GM23248 (cell line): ENCODE measurements around the gene MEFV. TPM values are rescaled to one million over a fixed set of nuclear protein-coding genes. Genes with fewer than 3 reads are reported as not detected.

Experiments
- DNase-seq: peaks from one replicate; pipeline ENCODE4 v3.0.0-alpha.2; 2015
- H2AFZ ChIP-seq: fragments of 200-600 bp; sonication (generic); 2 replicates; pipeline ENCODE4 v1.6.1; 2016; ENCODE audit warnings: antibody characterized with exemption
- H3F3A ChIP-seq: fragments of 200-600 bp; sonication (generic); 2 replicates; pipeline ENCODE4 v1.6.1; 2016; ENCODE audit warnings: mild to moderate bottlenecking, antibody characterized with exemption, mixed run types; ENCODE audit not compliant: insufficient read depth
- H3K27ac ChIP-seq: fragments of 200-600 bp; sonication (generic); 2 replicates; pipeline ENCODE4 v1.5.1; 2016; ENCODE audit warnings: mild to moderate bottlenecking
- H3K27me3 ChIP-seq: fragments of 200-600 bp; sonication (generic); replicated peaks from 2 replicates; pipeline ENCODE4 v1.6.1; 2016; ENCODE audit warnings: mild to moderate bottlenecking; ENCODE audit not compliant: insufficient read depth
- H3K36me3 ChIP-seq: fragments of 200-600 bp; sonication (generic); 2 replicates; pipeline ENCODE4 v1.6.1; 2016; ENCODE audit warnings: low read depth, mild to moderate bottlenecking
- H3K4me1 ChIP-seq: fragments of 200-600 bp; sonication (generic); 2 replicates; pipeline ENCODE4 v1.6.1; 2016; ENCODE audit warnings: mild to moderate bottlenecking; ENCODE audit not compliant: insufficient read depth
- H3K4me2 ChIP-seq: fragments of 200-600 bp; sonication (generic); one replicate; pipeline ENCODE4 v1.6.1; 2016; ENCODE audit warnings: mild to moderate bottlenecking; ENCODE audit not compliant: unreplicated experiment
- H3K4me3 ChIP-seq: fragments of 200-600 bp; sonication (generic); 2 replicates; pipeline ENCODE4 v1.5.1; 2016; ENCODE audit warnings: mild to moderate bottlenecking
- H3K79me2 ChIP-seq: fragments of 200-600 bp; sonication (generic); 2 replicates; pipeline ENCODE4 v1.6.1; 2016; ENCODE audit warnings: mild to moderate bottlenecking; ENCODE audit not compliant: insufficient read depth
- H3K9ac ChIP-seq: fragments of 200-600 bp; sonication (generic); 2 replicates; pipeline ENCODE4 v1.6.1; 2016; ENCODE audit warnings: mild to moderate bottlenecking
- H3K9me2 ChIP-seq: fragments of 200-600 bp; sonication (generic); 2 replicates; pipeline ENCODE4 v1.6.1; 2016; ENCODE audit warnings: mixed run types, mild to moderate bottlenecking, moderate library complexity; ENCODE audit not compliant: insufficient read depth
- H3K9me3 ChIP-seq: fragments of 200-600 bp; sonication (generic); one replicate; pipeline ENCODE4 v1.6.1; 2017; ENCODE audit warnings: low read depth
- H4K20me1 ChIP-seq: fragments of 200-600 bp; sonication (generic); 2 replicates; pipeline ENCODE4 v1.6.0; 2016; ENCODE audit not compliant: insufficient read depth
- EZH2 ChIP-seq: fragments of 200-600 bp; sonication (generic); IDR thresholded peaks from 2 replicates; pipeline ENCODE4 v1.6.1; 2018; ENCODE audit warnings: antibody characterized with exemption, mild to moderate bottlenecking; ENCODE audit not compliant: insufficient read depth, poor library complexity, severe bottlenecking
- EZH2phosphoT487 ChIP-seq: fragments of 200-600 bp; sonication (generic); IDR thresholded peaks from 2 replicates; pipeline ENCODE4 v1.6.1; 2018; ENCODE audit warnings: antibody characterized with exemption, moderate library complexity, mild to moderate bottlenecking, low read depth; ENCODE audit not compliant: insufficient read depth
- WGBS, 2 experiments: methylation state at CpG; one replicate each; pipeline ENCODE4 v1.1.6; 2015 to 2017; ENCODE audit warnings: low lambda C conversion rate in 2 of 2, low coverage in 1 of 2; ENCODE audit errors: missing lambda C conversion rate in 2 of 2; 5-methylcytosine and 5-hydroxymethylcytosine counted together
- in situ Hi-C: fragments of 300-500 bp; cut with MboI; formaldehyde crosslinking; loops from 2 replicates; pipeline ENCODE4 v1.15.0; 2020
- polyA plus RNA-seq: library from polyadenylated mRNA; unstranded; fragments of >200 nt; fragmentation: Nextera tagmentation; extraction: Ambion mirVana; gene quantifications from 2 replicates; pipeline ENCODE4 v1.2.1, GENCODE V29; 2016
- total RNA-seq: library from RNA; depleted of rRNA; stranded (reverse); fragments of >200 nt; shearing (Covaris generic); gene quantifications from 2 replicates; pipeline ENCODE4 v1.2.3, GENCODE V29; 2014; rRNA removed

The MEFV gene
- total and polyA plus RNA-seq, 2 experiments from 2014 or later: not detected

- H3K4me3 ChIP-seq: no peak overlapping the region
- no peaks in the 10 kb centered on the region for H3K4me1 ChIP-seq
- no peaks in the 10 kb centered on the region for H4K20me1 ChIP-seq
- 56 to 58% methylated on average over 10 of the region's 10 CpGs for WGBS, 2 experiments
- in situ Hi-C loops: no loop called here
- H3K9me2 ChIP-seq: no peaks in the 10 kb centered on the region; the same call in 1 of the 2 replicates
- no peaks in the 10 kb centered on the region for H3K79me2 ChIP-seq
- no peak overlapping the region for H3K4me2 ChIP-seq
- no peaks in the 10 kb centered on the region for H3K9me3 ChIP-seq
- peaks cover 13% of the 10 kb centered on the region for H3K27me3 ChIP-seq
- TF ChIP-seq EZH2phosphoT487: no peak
- no peak for TF ChIP-seq EZH2
- no peaks in the 10 kb centered on the region for H3F3A ChIP-seq
- no peaks in the 10 kb centered on the region for H3K36me3 ChIP-seq
- H3K9ac ChIP-seq: no peak overlapping the region
- H2AFZ ChIP-seq: no peak overlapping the region
- no peak overlapping the region for H3K27ac ChIP-seq
- DNase-seq: no peak
Observed at GRCh38 chr16:3195975-3196374, 60.5 kb downstream of the MEFV start.

- Histone ChIP-seq H3F3A (0 out of 2 replicates have a peak, but pooled peaks cover 2% of the 10 kb centered on the region), H3K27ac (no peak overlapping the region), H4K20me1 (no peaks in the 10 kb centered on the region), H3K9me3 (no peaks in the 10 kb centered on the region), H3K4me1 (no peaks in the 10 kb centered on the region), H3K36me3 (no peaks in the 10 kb centered on the region), H3K4me3 (no peak overlapping the region), H3K9me2 (no peaks in the 10 kb centered on the region), H2AFZ (no peak overlapping the region), H3K79me2 (no peaks in the 10 kb centered on the region), H3K9ac (no peak overlapping the region), H3K27me3 (peaks cover 5% of the 10 kb centered on the region; the same call in 1 of the 2 replicates), H3K4me2 (no peak overlapping the region)
- in situ Hi-C loops: no loop called here
- TF ChIP-seq EZH2phosphoT487: no peak
- TF ChIP-seq EZH2: no peak
- WGBS, 2 experiments: 80 to 81% methylated on average over 20 of the region's 20 CpGs
- DNase-seq: no peak
Observed at GRCh38 chr16:3194792-3195191, 61.6 kb downstream of the MEFV start.

- no peak overlapping the region for H3K27ac ChIP-seq
- no peaks in the 10 kb centered on the region for H3K79me2 ChIP-seq
- no peak for DNase-seq
- no peaks in the 10 kb centered on the region for H4K20me1 ChIP-seq
- WGBS, 2 experiments: 72 to 73% methylated on average over 49 of the region's 49 CpGs
- H3K9ac ChIP-seq: no peak overlapping the region
- 0 out of 2 replicates have a peak, but pooled peaks cover 3% of the 10 kb centered on the region for H3F3A ChIP-seq
- H3K4me2 ChIP-seq: no peak overlapping the region
- H3K9me2 ChIP-seq: no peaks in the 10 kb centered on the region
- H3K4me1 ChIP-seq: no peaks in the 10 kb centered on the region
- peaks cover 2% of the 10 kb centered on the region; the same call in 1 of the 2 replicates for H3K27me3 ChIP-seq
- H3K4me3 ChIP-seq: no peak overlapping the region
- H2AFZ ChIP-seq: no peak overlapping the region
- no peaks in the 10 kb centered on the region for H3K36me3 ChIP-seq
- H3K9me3 ChIP-seq: no peaks in the 10 kb centered on the region
- TF ChIP-seq EZH2phosphoT487 (no peak), EZH2 (no peak)
- in situ Hi-C loops: no loop called here
Observed at GRCh38 chr16:3193221-3194212, 62.9 kb downstream of the MEFV start.

- H3K9me3 ChIP-seq: no peaks in the 10 kb centered on the region
- H3F3A ChIP-seq: peaks cover 5% of the 10 kb centered on the region; the same call in 1 of the 2 replicates
- no peaks in the 10 kb centered on the region for H3K27me3 ChIP-seq
- no peaks in the 10 kb centered on the region for H3K79me2 ChIP-seq
- H4K20me1 ChIP-seq: no peaks in the 10 kb centered on the region
- DNase-seq: no peak
- no peak overlapping the region for H2AFZ ChIP-seq
- H3K36me3 ChIP-seq: no peaks in the 10 kb centered on the region
- H3K27ac ChIP-seq: no peak overlapping the region
- in situ Hi-C loops: no loop called here
- no peak overlapping the region for H3K4me3 ChIP-seq
- H3K9me2 ChIP-seq: no peaks in the 10 kb centered on the region
- TF ChIP-seq EZH2: no peak
- TF ChIP-seq EZH2phosphoT487: no peak
- H3K4me2 ChIP-seq: no peak overlapping the region
- WGBS, 2 experiments: 45 to 51% methylated on average over 36 of the region's 36 CpGs
- no peaks in the 10 kb centered on the region for H3K4me1 ChIP-seq
- no peak overlapping the region for H3K9ac ChIP-seq
Observed at GRCh38 chr16:3192476-3193019, 63.9 kb downstream of the MEFV start.

Other genes with a start within 250 kb of the MEFV start
- gene CLDN9, start 243.7 kb downstream of the MEFV start, total RNA-seq: not detected in 2 replicates
- gene CLDN9, start 243.7 kb downstream of the MEFV start, polyA plus RNA-seq: 0.09 TPM in 1 of 2 replicates, not detected in the other
- gene CLDN6, start 238.4 kb downstream of the MEFV start, total RNA-seq: not detected in 2 replicates
- gene CLDN6, start 238.4 kb downstream of the MEFV start, polyA plus RNA-seq: 0.32 and 0.33 TPM in 2 replicates
- gene TNFRSF12A, start 236.3 kb downstream of the MEFV start, total RNA-seq: 700 and 735 TPM in 2 replicates
- 864 and 895 TPM in 2 replicates for gene TNFRSF12A, start 236.3 kb downstream of the MEFV start, polyA plus RNA-seq
- gene HCFC1R1, start 232.7 kb downstream of the MEFV start, total RNA-seq: 5.8 and 7.2 TPM in 2 replicates
- gene HCFC1R1, start 232.7 kb downstream of the MEFV start, polyA plus RNA-seq: 53.2 and 60.4 TPM in 2 replicates
- gene THOC6, start 232.6 kb downstream of the MEFV start, total RNA-seq: 12.3 and 17.7 TPM in 2 replicates
- gene THOC6, start 232.6 kb downstream of the MEFV start, polyA plus RNA-seq: 18.1 and 22.4 TPM in 2 replicates
- 0.11 TPM in 1 of 2 replicates, not detected in the other for gene BICDL2, start 219.7 kb downstream of the MEFV start, total RNA-seq
- gene BICDL2, start 219.7 kb downstream of the MEFV start, polyA plus RNA-seq: 0.30 and 0.63 TPM in 2 replicates
- not detected in 2 replicates for gene MMP25, start 210.1 kb downstream of the MEFV start, total RNA-seq
- gene MMP25, start 210.1 kb downstream of the MEFV start, polyA plus RNA-seq: 0.16 and 0.23 TPM in 2 replicates
- gene IL32, start 191.0 kb downstream of the MEFV start, total RNA-seq: 0.76 TPM in 1 of 2 replicates, not detected in the other
- gene IL32, start 191.0 kb downstream of the MEFV start, polyA plus RNA-seq: 0.56 and 1.0 TPM in 2 replicates
- gene ZSCAN10, start 157.3 kb downstream of the MEFV start, total RNA-seq: not detected in 2 replicates
- gene ZSCAN10, start 157.3 kb downstream of the MEFV start, polyA plus RNA-seq: 0.08 TPM in 1 of 2 replicates, not detected in the other
- 12.5 and 14.6 TPM in 2 replicates for gene ZNF205, start 144.0 kb downstream of the MEFV start, total RNA-seq
- 4.2 and 4.4 TPM in 2 replicates for gene ZNF205, start 144.0 kb downstream of the MEFV start, polyA plus RNA-seq
- 7.3 and 7.7 TPM in 2 replicates for gene ZNF213, start 121.6 kb downstream of the MEFV start, total RNA-seq
- gene ZNF213, start 121.6 kb downstream of the MEFV start, polyA plus RNA-seq: 5.3 and 5.4 TPM in 2 replicates
- 5.3 TPM in 1 of 2 replicates, not detected in the other for gene OR1F1, start 68.4 kb downstream of the MEFV start, total RNA-seq
- not detected in 2 replicates for gene OR1F1, start 68.4 kb downstream of the MEFV start, polyA plus RNA-seq
- gene ZNF200, start 21.5 kb downstream of the MEFV start, total RNA-seq: 6.2 and 10.3 TPM in 2 replicates
- gene ZNF200, start 21.5 kb downstream of the MEFV start, polyA plus RNA-seq: 7.0 and 7.8 TPM in 2 replicates
- gene ZNF263, start 26.9 kb upstream of the MEFV start, total RNA-seq: 55.7 and 66.3 TPM in 2 replicates
- gene ZNF263, start 26.9 kb upstream of the MEFV start, polyA plus RNA-seq: 20.5 and 22.1 TPM in 2 replicates
- 4.9 and 14.9 TPM in 2 replicates for gene TIGD7, start 48.8 kb upstream of the MEFV start, total RNA-seq
- gene TIGD7, start 48.8 kb upstream of the MEFV start, polyA plus RNA-seq: 3.9 and 5.3 TPM in 2 replicates
- gene ZNF75A, start 48.9 kb upstream of the MEFV start, total RNA-seq: 17.2 and 29.1 TPM in 2 replicates
- gene ZNF75A, start 48.9 kb upstream of the MEFV start, polyA plus RNA-seq: 14.6 and 16.7 TPM in 2 replicates
- 0.51 TPM in 1 of 2 replicates, not detected in the other for gene OR2C1, start 99.3 kb upstream of the MEFV start, total RNA-seq
- gene OR2C1, start 99.3 kb upstream of the MEFV start, polyA plus RNA-seq: 0.27 TPM in 1 of 2 replicates, not detected in the other
- gene ZSCAN32, start 144.4 kb upstream of the MEFV start, total RNA-seq: 7.5 and 10.7 TPM in 2 replicates
- gene ZSCAN32, start 144.4 kb upstream of the MEFV start, polyA plus RNA-seq: 8.0 and 8.1 TPM in 2 replicates
- 7.1 and 10.4 TPM in 2 replicates for gene ZNF174, start 144.6 kb upstream of the MEFV start, total RNA-seq
- gene ZNF174, start 144.6 kb upstream of the MEFV start, polyA plus RNA-seq: 8.2 and 9.1 TPM in 2 replicates
- 3.2 TPM in 2 replicates for gene ZNF597, start 186.9 kb upstream of the MEFV start, total RNA-seq
- 1.8 and 2.2 TPM in 2 replicates for gene ZNF597, start 186.9 kb upstream of the MEFV start, polyA plus RNA-seq
- 11.2 and 14.4 TPM in 2 replicates for gene NAA60, start 187.0 kb upstream of the MEFV start, total RNA-seq
- 49.4 and 51.3 TPM in 2 replicates for gene NAA60, start 187.0 kb upstream of the MEFV start, polyA plus RNA-seq
- not detected in 2 replicates for gene C16orf90, start 238.9 kb upstream of the MEFV start, total RNA-seq
- not detected in 2 replicates for gene C16orf90, start 238.9 kb upstream of the MEFV start, polyA plus RNA-seq
- 19.3 and 28.5 TPM in 2 replicates for gene CLUAP1, start 244.4 kb upstream of the MEFV start, total RNA-seq
- gene CLUAP1, start 244.4 kb upstream of the MEFV start, polyA plus RNA-seq: 33.3 and 37.8 TPM in 2 replicates